Dedifferentiated amniotic fluid mesenchymal stem cell (primary cell): ENCODE results near the gene DDX50.
"Not testable (repeated sequence)": the region's sequence is repeated elsewhere in the genome, so short reads cannot be mapped to it uniquely, and the experiment has no call there.

Experiments
- DNase-seq: peaks from one replicate; pipeline ENCODE4 v3.0.0-alpha.2; 2016; ENCODE audit errors: extremely low spot score

Gene DDX50, protein sequence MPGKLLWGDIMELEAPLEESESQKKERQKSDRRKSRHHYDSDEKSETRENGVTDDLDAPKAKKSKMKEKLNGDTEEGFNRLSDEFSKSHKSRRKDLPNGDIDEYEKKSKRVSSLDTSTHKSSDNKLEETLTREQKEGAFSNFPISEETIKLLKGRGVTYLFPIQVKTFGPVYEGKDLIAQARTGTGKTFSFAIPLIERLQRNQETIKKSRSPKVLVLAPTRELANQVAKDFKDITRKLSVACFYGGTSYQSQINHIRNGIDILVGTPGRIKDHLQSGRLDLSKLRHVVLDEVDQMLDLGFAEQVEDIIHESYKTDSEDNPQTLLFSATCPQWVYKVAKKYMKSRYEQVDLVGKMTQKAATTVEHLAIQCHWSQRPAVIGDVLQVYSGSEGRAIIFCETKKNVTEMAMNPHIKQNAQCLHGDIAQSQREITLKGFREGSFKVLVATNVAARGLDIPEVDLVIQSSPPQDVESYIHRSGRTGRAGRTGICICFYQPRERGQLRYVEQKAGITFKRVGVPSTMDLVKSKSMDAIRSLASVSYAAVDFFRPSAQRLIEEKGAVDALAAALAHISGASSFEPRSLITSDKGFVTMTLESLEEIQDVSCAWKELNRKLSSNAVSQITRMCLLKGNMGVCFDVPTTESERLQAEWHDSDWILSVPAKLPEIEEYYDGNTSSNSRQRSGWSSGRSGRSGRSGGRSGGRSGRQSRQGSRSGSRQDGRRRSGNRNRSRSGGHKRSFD

DNA sequence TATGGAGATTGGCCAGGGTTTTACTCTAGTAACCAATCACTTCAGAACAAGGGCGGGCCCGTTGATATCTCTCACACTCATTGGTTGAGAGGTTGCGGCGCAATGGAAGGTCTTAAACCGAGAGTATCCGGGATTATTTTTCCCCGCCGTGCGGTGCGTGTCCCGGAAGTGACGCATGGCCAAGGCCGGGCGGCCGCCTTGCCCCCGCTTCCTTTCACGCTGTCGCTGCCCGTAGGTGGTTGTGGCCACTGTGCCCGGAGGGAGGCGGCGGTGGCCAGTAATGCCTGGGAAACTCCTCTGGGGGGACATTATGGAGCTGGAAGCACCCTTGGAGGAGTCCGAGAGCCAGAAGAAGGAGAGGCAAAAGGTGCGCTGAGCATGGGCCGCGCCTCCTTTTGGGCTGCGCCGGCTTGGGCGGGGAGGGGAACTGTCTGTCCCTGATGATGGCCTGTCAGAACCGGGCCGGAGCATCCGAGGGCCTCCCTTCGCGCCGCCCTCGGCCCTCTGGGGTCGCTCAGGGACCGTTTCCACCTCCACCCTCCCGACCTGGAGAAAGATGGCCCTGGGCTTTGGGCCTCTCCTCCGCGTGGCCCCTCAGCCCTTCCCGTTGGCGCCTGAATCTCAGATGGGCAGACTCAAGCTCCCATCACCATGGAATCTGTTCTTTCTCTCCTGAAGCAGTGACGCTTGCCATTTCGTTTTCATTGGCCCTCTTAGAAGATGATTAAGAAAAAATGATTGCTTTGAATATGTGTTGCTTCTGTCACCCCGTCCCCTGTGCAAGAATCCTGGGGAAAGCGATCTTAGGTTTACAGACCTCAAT is at the start of gene DDX50:
DDX50 (plus strand) TSS at position 211 of the 823 bp plus-strand sequence; CDS start at position 281, 70 bp downstream.
- peak; percentile 100 for DNase-seq

DNA sequence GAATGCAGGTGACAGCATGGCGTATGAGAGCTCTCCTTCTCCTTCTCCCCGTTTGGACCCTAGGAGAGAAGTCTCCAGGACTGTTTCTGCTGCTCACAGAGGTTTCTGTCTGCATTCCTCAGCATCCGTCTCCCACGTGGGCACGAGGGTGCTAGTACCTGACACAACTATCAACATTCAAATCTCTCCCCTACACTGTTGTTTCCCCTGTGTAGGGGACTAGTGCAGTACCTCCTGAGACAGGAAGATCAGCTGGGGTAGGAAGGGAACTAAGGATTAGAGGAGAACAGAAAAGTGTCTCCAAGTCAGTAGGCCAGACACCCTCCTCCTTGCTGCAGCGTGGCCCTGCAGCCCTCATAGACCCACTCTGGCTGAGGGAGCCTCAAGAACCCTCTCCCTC is 44.8 kb upstream of the DDX50 start:
- DNase-seq, result no peak

DNA sequence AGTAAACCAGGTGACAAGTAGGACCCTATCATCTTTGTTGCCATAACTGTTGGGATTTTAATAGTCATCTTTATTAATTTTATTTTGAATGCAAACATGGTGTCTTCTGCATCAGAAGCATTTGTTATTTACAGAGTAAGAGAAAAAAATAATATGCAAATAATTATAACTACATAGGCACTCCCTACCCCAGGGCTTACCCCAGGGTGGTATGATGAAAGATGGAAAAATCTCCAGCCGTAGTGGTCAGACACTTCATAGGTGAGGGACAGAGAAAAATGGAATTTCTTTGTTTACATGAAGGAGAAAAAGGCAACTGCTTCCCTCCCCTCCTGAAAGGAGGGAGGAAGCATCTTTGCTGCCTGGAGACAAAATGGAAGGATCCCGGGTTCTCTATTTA is 44.1 kb upstream of the DDX50 start:
- DNase-seq, result no peak

DNA sequence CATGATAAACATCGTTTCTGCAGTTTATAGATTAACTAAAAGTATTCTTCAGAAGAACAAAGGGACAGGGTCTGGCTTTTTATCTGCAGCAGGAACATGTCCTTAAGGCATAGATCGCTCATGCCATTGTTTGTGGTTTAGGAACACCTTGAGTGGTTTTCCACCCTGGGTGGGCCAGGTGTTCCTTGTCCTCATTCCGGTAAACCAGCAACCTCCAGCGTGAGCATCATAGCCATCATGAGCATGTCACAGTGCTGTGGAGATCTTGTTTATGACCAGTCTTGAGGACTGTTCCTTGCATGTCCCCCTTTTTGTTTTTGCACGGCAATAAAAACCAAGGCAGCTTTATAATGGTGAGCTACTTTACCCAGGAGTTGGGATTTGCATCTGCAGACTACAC is 39.9 kb upstream of the DDX50 start:
- DNase-seq, result no peak

DNA sequence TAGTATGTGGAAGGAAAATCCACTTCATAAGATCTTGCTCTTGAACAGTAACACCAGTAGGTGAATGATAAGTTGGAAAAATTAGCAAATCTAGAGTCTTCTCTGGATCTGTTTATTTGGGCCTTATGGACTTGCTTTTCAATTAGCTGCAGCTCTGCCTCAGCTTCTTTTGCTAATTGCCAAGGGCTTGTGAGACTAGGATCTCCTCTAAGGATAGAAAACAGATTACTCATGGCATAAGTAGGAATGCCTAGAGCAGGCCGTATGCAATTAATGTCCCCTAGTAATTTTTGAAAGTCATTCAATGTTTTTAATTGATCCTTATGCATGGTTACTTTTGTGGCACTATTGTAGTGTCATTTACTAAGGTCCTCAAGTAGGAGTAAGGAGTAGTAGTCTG is 36.5 kb upstream of the DDX50 start:
- no peak for DNase-seq

DNA sequence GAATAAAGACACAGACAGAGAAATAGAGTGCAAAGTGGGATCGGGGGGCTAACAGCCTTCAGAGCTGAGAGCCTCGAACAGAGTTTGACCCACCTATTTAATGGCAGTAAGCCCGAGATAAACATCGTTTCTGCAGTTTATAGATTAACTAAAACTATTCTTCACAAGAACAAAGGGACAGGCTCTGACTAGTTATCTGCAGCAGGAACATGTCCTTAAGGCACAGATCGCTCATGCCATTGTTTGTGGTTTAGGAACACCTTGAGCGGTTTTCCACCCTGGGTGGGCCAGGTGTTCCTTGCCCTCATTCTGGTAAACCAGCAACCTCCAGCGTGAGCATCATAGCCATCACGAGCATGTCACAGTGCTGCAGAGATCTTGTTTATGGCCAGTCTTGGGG is 32.9 kb upstream of the DDX50 start:
- DNase-seq, result not testable (repeated sequence)

DNA sequence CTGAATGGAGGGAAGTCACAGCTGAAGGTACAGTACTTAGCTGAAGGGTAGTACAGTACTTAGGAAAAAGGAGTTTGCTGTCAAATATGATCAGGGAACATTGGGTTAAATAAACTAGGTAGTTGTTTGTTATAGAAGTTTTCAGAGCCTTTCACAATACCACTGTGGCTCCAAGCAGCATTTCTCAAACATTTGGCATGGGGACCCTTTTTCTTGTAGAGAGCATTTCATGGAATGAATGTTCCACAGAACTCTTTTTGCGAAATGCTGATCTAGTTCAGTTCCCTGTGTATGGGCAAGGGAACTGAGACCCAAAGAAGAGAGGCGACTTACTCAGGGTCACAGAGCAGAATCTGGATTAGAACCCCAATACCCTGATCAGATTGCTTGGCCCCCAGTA is 31.5 kb upstream of the DDX50 start:
- DNase-seq, result peak; percentile 14

DNA sequence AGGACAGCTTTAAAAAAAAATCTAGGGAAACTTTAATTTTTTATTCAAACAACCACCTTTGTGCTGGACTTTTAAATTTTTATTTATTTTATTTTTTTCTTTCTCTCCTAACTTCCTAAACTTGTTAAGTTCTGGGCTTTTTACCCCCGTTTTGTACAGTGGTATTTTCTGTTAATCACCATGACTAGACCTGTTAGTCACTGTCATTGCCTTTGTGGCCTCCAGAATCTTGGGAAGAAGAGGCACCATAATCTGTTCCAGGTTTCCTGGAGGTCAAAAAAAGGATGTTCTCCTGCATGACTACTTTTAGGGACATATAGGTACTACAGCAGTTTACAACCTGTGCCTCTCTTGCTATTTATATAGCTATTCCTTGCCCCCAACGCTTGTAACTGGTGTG is 31.1 kb upstream of the DDX50 start:
- peak; percentile 6 for DNase-seq

DNA sequence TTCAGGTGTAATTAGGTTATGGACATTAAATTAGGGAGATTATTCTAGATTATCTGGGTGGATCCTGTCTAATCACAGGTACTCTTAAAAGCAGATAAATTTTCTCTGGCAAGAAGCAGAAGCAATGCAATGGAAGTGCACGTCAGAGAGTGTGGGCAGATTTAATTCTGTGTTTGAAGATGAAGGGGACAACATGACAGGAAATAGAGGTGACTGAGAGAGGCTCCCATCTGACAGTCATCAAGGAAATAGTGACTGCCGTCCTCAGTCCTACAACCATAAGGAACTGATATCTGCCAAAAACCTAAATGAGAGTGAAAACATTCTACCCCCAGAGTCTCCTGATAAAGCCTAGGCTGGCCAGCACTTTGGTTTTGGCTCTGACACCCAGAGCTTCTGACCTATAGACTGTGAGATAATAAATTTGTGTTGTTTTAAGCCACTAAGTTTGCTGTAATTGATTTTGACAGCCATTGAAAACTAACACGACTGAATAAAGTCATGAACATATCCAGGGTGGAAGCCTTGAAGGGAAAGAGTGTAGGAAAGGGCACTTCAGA is 30.5 kb upstream of the DDX50 start:
- peak; percentile 3 for DNase-seq

DNA sequence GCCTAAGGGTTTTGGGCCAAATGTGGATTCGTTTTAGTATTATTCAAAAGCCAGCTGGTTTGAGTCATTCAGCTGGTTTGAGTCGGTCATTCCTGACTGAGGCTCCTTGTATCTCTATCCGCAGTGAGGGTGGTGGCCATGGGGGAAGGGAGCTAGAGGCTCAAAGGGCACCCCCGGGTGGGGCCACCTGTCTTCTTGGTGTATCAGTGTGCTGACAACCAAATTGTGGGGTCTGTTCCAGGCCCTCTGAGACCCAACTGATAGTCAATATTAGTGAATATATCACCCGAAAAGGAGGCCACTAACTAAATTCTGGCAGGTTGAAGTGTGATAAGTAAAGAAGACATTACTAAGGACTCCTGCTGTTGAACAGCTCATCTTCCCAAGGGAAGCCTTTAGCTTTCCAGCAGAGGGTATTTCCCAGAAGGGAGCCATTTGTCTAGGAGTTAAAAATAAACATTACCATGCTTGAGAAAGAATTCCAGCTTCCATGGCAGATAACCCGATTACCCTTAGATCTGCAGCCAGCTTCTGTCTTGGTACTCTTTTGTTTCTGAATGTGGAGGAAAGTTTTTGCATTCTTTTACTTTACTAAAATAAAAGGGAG is 29.9 kb upstream of the DDX50 start:
- peak; percentile 14 for DNase-seq

DNA sequence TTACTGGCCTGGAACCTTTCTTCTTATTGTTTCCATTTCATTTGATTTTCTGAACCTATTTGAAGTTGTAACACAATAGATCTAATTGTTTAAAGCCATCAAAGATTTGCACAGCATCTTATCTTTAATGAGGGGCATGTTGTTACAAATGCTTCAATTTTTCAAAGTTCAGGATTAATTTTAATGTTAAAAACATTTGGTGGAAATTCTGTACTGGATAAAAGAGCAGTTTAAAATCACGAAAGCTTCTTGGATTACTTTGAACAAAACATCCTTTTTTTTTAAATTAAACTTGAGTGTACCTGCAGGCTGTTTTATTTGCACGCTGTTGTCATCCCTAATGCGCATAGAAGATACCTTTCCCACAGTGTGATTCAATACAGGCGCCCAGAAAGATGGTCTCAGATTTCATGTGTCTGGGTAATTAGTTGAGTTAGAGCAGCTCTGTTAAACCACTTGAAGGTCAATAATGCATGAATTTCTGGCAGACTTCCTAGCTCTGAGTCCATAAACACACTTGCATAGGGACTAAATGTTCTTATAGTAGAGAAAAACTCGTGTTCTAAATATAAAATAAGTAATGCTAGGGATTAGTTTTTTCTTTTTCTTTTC is 29.3 kb upstream of the DDX50 start:
- peak; percentile 65 for DNase-seq

DNA sequence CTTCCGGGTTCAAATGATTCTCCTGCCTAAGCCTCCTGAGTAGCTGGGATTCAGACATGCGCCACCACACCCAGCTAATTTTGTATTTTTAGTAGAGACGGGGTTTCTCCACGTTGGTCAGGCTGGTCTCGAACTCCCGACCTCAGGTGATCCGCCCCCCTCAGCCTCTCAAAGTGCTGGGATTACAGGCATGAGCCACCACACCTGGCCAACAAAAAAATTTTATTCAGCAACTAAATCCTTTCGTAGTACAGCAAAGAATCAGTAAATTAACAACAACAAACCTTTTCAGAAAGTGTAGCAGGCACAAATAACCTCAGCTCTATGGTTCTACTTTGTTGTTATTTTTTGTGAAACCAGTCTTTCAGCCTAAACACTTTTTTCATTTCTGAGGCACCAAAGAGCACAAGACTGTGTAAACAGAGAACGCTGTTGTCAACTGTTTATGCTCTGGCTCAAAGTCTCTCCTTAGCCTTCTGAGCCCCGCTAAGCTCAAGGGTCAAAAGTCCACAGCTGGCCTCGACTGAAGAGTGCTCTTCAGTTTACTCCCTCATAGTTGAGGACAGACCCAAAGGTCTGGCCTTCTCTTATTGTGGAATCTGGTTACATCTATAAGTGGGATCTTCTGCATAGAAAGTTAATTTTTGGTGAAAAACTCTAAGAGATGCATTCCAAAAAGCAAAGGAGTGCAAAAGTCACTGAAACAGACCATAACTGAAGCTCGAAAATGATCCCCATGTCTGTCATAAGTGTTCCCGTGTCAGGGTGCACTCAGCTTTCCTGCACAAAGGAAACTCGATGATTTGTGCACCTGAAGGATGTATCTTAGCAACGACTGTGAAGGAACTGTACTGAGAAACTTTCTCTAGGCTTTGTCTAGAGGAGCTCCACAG is 24.6 kb upstream of the DDX50 start:
- DNase-seq, result no peak

DNA sequence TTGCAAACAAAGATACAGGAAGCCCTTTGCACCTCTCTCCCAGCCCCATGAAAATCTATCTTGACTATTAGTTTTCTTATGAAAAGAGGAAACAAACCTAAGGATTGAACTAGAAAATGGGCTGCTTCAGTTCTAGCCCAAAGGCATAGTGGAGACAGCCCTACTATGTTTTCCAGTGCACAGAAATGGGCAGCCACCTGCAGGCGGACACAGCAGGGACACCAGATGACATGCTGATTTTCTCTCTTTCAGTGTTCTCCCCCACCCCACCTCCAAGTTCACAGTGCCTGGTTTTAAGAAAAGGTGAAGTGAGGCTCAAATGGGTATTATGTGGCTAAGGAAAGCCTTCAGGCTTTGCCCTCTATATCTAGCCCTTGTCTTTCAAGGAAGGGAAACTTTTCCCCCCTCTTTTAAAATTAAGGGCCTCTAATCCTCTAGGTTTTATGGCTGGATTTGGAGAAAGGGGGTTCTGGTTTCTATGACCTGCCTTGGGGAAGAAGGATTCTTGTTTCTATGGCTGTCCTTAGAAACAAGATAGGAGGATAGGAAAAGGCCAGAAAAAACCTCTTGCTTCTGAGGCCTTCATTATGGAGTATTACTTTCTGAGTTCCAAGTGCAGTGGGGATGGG is 23.5 kb upstream of the DDX50 start:
- DNase-seq, result no peak

DNA sequence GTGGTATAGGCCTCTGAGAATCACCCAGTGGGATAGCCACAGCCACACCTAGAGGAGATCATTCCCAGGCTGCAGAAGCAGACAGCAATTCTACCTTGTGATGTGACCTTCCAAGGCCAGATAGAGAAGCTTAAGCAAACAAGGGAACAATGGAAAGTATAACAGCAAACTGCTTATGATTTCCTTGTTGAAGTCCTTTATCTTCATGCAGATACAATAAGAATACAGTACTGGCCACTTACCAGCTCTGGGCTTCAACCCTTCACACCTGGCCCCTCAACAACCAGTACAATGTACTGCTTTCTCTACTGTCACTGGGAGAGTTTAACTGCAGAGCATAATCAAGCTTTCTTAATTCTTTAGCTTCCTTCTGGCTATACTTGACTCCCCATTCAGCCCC is 22.6 kb upstream of the DDX50 start:
- DNase-seq, result no peak

DNA sequence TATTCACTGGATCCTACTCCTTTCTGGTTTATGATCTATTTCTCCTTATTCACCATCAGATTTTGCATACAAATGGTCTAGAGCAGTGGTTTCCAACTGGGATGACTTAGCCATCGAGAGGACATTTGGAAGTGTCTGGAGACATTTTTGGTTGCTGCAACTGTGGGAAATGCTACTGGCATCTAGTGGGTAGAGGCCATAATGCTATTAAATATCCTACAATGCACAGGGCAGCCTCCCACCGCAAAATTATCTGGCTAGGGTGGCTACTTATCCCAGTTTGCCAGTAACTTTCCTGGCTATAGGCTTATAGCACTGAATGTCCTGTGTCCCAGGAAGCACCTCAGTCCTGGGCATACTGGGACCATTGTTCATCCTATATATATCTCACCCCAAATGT is 21.5 kb upstream of the DDX50 start:
- DNase-seq, result no peak

DNA sequence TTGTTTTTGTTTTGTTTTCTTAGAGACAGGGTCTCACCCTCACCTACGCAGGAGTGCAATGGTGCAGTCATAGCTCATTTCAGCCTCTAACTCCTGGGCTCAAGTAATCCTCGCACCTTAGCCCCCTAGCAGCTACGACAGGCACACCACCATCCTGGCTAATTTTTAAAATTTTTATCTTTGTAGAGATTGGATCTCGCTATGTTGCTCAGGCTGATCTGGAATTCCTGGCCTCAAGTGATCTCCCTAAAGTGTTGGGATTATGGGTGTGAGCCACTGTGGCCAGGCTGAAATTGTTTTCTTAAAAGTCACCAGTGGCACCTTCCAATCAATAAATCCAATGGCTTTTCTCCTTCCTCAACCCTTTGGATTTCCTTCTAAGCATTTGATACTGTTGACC is 20.9 kb upstream of the DDX50 start:
- no peak for DNase-seq

DNA sequence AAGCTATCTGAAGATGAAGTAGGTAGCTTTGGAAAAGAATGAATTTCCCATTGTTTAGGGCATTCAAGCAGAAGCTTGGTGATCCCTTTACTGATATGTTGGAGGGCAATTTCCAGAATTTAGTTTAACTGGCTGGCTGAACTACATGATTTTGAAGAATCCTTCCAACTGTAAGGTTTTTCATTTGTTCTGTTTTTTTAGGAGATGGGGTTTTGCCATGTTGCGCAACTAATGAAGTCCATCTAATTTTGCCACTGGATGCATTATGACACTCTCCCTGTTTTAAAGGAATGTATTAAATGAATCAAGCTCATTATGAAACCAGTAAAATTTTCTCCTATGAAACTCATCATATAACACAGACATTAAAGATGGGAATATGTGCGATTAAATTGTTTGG is 6.1 kb upstream of the DDX50 start:
- no peak for DNase-seq

DNA sequence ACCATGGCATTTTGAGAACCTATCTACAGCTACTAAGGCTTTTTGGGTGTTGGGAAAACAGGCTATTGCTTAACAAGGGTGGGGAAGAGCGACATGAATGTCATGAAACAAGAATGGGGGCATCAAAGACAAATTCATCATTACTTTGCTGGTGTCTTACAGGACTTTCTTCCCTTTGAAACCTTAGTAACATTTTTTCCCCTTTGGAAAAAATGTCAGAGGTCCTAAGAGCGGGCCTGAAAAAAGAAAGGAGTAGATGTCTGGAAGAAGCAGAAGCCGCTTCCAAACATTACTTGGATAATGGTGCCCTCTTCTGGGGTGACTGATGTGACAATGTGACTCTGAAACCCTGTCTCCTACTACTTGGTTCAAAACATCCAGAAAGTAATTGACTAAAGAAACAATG is 3.8 kb upstream of the DDX50 start:
- peak; percentile 60 for DNase-seq

DNA sequence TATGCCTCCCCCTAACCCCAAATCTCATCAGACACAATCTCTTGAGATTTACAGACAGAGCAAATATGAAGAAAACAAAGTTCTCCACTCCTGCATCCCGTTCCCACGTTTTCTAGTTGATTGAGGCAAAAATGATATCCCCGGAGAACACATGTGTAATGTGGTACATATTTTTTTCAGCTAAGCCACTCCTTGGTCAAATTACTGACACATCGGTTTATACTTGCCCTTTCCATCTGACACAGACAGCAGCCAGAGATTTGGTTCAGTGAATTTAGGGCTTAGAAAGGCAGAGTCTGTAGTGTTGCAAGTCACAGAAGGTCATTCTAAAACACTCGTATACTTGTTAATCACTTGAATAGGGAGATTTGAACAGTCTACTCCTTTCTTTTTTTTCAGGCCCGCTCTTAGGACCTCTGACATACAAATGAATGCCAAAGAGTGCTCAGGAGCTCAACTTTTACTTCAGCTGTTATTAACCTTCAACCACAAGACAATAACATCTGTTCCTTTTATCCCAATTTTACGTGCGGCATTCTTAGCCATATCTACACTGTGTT is 1.8 kb upstream of the DDX50 start:
- DNase-seq, result no peak
